Measurements from ENCODE around the gene MAU2. TPM values are rescaled to one million over a fixed set of nuclear protein-coding genes. Genes with fewer than 3 reads are reported as not detected.

MAU2 gene
- total and polyA plus RNA-seq, 2 experiments from 2014 or later: 18.9 to 62.2 TPM

GRCh38 chr19:19348266-19348665 lies 27.6 kb downstream of the MAU2 start:
- no peak overlapping the region for H3K4me3 ChIP-seq
- no peaks in the 10 kb centered on the region for H3K4me1 ChIP-seq (ENCODE audit: insufficient read depth)
- peaks cover 18% of the 10 kb centered on the region for H3K36me3 ChIP-seq (ENCODE audit: insufficient read depth)
- DNase-seq (ENCODE audit: low spot score) (no peak), ATAC-seq (no peak)
- no peak overlapping the region for H3K27ac Mint-ChIP-seq
- H3K9me3 Mint-ChIP-seq: no peaks in the 10 kb centered on the region
- no peaks in the 10 kb centered on the region for H3K4me1 Mint-ChIP-seq
- peaks cover 64% of the 10 kb centered on the region for H3K36me3 Mint-ChIP-seq (ENCODE audit: low read depth)
- no peaks in the 10 kb centered on the region for H3F3A ChIP-seq (replicated peaks; ENCODE audit: low read depth)
- H3K79me2 ChIP-seq (replicated peaks; ENCODE audit: insufficient read depth): no peaks in the 10 kb centered on the region
- H2AFZ ChIP-seq: no peak overlapping the region
- no peak overlapping the region for H3K4me3 Mint-ChIP-seq
- H3K27me3 Mint-ChIP-seq (ENCODE audit: insufficient read depth, low read depth, poor library complexity): peaks cover 14% of the 10 kb centered on the region
- TF ChIP-seq EZH2 (IDR thresholded peaks at IDR 0.05; ENCODE audit: low read depth, unreplicated experiment) (no peak), CREB1 (CRISPR knock-in tag; IDR thresholded peaks at IDR 0.05; ENCODE audit: low read depth) (no peak), NANOG (IDR thresholded peaks at IDR 0.05; ENCODE audit: borderline replicate concordance) (no peak), CTCF (conservative IDR thresholded peaks at IDR 0.05; ENCODE audit: low read depth in 2 of 2) (no peak), STAT1 (IDR thresholded peaks at IDR 0.05; ENCODE audit: unreplicated experiment) (no peak), REST (IDR thresholded peaks at IDR 0.05; ENCODE audit: unreplicated experiment) (no peak), POLR2AphosphoS5 (IDR thresholded peaks at IDR 0.05; ENCODE audit: low read depth) (no peak), ZNF462 (CRISPR knock-in tag; IDR thresholded peaks at IDR 0.05) (no peak), EZH2phosphoT487 (IDR thresholded peaks at IDR 0.05; ENCODE audit: unreplicated experiment) (no peak), JUNB (IDR thresholded peaks at IDR 0.05; ENCODE audit: unreplicated experiment) (no peak)
- H3K27ac ChIP-seq (ENCODE audit: low read depth): no peak overlapping the region
- no peaks in the 10 kb centered on the region for H3K27me3 ChIP-seq (ENCODE audit: insufficient read depth)
- no peak overlapping the region for H3K4me2 ChIP-seq
- no peaks in the 10 kb centered on the region for H3K9me2 ChIP-seq (ENCODE audit: insufficient read depth)
- H4K20me1 ChIP-seq (replicated peaks; ENCODE audit: insufficient read depth): no peaks in the 10 kb centered on the region
